Panc1 (cell line): ENCODE results near the gene SKAP1.

ENCODE experiments used
- CTCF ChIP-seq: fragments of 450-650 bp; IDR thresholded peaks from 2 replicates; pipeline ENCODE4 v1.5.1; 2017; ENCODE audit warnings: mild to moderate bottlenecking
- POLR2AphosphoS5 ChIP-seq: IDR thresholded peaks from 2 replicates; pipeline ENCODE4 v1.6.1; 2012; ENCODE audit warnings: mild to moderate bottlenecking, low read depth, low read length, moderate library complexity
- REST ChIP-seq, 2 experiments: IDR thresholded peaks; 2 replicates each; pipeline ENCODE4 v1.6.1; 2011 to 2012; ENCODE audit warnings: low read depth in 2 of 2, control low read depth in 1 of 2, low read length in 1 of 2, mild to moderate bottlenecking in 1 of 2, moderate library complexity in 1 of 2; ENCODE audit not compliant: insufficient read depth in 1 of 2

GRCh38 chr17:48314716-48315115 is 115.3 kb downstream of the SKAP1 start:
- TF ChIP-seq CTCF, result no peak
- no peak for TF ChIP-seq POLR2AphosphoS5
- no peak for TF ChIP-seq REST (IDR thresholded peaks at IDR 0.05; ENCODE audit: insufficient read depth in 1 of 2, low read depth in 2 of 2, low read length in 1 of 2)
